GDM1 (cell line): ENCODE data around the gene KIRREL3.

ENCODE experiments used
- DNase-seq: peaks from one replicate; lab custom pipeline; 2025; lab: John Stamatoyannopoulos, UW

KIRREL3 gene

DNA sequence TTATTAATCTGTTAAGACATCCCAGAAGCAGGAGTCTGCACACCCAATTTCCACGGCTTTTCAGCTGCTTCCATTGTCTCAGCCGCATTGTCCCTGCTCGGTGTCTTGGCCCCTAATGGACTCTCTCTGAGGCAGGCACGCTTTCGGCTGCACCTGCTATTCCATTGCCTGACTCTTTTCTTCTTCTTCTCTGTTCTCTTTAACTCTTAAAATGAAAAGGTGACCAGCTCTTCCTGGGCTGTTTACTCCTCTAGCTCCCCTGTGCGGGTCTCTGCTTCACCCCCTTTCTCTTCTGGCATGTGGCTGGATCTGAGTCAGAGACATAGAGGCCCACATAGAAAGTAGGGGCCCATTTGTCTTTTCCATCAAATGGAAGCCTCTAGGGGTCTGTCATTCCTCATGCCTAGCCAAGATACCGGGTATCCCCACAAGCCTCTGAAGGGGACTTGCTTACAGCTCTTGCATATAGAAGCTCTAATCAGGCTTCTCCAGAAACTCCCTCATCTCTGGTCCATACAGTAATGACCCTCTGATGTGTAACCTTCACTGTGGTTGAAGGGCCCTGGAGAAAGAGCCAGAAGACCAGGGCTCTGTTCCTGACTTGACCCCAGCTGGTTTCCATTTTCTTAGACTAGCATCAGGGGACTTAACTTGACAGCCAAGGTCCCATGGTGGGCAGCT, 401.2 kb downstream of the KIRREL3 start:
- DNase-seq = no peak

DNA sequence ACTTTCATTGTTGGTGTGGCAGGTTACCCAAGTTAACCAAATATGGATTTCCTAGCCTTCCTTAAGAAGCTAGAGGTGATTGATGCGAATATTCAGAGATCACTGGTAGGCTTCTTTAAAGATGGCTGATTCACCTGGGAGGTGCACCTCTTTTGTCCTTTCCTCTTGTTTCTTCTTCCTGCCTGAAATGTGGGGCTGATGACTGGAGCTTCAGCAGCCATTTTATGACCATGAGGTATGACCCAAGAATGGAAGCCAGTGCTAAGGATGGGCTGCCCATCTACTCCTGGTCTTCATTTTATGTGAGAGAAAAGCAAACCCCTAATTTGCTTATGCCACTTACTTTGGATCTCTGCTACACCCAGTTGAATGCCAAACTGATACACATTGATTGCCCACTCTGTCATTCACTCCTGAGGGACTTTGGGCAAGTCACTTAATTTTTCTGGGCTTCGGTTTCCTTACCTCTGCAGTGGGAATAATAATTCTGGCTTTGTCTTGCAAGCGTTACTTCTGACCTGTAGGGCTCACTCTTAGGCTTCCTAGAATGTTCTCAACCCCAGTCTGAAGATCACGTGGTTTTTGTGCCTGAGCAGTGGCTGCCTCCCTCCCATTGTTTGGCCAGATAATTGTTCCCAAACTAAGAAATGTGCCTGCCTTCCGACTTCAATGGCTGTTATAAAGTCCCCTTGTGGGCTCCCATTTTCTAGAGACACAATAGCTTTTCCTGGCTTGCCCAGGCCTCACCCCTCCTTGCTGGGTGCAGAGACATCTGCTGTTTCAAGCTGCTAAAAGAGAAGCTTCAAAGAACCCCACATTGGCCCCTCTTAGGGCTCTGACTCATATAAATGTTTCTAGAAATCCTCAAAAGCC, 402.0 kb downstream of the KIRREL3 start:
- no peak for DNase-seq

DNA sequence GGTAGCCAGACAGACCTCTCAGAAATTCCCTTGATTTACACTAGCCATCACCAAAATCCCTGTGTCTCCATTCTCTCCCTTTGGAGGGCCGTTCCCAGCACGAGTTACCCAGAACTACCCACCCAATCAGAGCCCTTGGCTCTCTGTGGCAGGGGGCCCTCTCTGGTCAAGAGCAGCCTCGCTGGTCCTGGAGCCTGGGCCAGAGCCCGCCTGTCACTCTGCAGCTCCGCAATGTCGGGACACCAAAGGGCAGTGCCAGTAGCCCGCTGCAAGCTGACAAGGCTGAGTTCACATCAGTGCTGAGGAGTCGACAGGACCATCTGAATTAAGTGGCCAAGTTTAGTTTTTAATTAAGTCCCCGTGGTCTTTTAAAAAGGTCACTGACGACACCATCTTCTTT, 403.5 kb downstream of the KIRREL3 start:
- DNase-seq = no peak

DNA sequence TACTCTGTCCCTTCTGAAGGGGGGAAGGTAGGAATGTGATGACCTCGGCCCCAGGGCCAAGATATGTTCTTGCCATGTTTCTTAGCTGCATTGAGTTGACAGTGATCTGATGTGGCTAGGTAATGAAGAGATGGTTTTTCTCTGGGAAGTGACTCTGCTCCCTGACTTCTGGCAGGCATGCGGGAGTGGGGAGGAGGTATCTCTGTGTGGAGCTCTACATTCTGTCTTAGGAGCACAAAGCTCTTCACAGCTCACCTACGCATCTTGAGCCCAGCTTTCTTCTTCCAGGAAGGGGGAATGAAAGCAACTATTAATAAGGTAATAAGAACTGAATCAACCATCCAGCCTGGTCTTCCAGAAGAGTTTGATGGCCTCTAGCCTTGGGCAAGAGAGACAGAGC, 404.1 kb downstream of the KIRREL3 start:
- no peak for DNase-seq

DNA sequence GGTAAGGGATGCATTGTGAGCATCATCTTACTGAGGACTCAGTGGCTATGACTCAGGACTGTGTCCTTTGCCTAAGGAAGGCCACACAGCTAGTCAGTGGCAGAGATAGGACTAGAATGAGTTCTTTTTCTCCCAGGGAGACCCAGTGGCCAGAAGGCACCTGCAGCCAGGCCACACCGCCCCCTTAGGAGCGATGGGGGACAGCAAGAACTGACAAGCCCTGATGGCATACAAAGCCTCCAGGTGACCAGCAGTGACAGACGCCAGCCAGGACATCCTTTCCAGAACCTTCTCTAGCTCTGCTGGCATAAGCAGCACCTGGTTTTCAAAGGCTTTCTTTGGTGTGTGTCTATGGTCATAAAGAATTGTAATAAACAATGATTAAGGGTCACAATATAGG, 405.0 kb downstream of the KIRREL3 start:
- DNase-seq = no peak

DNA sequence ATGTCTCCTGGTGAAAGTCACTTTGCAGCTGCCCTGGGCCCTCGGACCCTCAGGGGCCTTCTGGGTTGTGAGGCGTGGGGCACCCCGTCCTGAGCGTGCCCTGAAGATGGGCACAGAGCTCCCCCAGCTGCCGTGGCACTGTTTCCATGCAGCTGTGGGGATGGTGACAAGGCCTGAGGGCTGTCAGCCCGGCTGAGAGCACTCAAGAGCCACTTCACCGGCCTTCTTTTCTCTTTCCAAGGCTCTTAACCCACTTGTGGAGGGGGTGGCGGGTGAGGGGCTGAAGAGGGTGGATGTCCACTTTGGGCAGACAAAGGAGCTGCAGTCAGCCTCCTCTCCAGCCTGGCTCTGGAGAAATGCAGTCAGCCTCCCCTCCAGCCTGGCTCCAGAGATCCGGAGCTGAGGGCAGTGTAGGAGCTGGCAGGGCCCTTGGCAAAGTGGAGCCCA, 405.6 kb downstream of the KIRREL3 start:
- no peak for DNase-seq

DNA sequence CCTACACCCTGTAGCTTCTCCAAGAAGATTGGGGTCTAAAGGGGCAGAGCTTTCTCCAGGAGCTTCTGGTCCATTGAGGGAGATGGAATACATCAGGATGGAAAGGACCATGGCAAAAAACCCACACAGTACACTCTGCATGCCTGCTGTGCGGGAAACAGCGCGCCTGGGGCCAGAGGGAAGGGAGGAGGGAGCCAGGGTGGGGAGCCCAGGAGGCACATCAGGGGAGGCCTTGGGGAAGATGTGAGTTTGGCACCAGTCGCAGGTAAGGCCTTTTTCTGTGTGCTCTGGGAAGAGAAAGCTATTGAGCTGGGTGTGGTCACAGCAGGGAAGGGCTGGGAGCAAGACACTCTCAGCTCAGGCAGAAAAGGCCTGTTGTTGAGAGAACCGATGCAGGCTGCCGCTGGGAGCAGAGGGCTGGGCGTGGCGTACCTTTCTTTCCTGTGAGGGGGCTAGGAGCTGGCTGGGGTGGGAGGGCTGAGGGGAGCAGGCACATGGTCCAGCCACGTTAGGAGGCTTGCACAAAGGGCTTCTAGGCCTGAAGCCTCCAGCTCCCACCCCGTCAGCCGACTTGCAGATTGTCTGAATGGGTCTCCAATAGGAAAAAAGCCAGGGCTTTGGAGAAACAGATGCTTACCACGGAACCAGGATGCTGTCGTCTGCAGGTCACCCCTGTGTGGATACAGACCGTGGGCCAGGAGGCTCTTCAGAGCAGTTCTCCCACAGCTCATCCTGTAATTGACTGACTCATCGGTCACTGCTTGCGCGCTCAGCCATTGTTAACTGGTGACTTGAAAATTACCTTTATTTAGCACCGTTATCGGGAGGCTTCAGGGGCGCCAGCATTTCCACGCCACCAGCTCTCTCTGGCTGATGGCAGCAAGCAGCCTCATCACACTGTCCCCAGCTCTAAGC, 407.8 kb downstream of the KIRREL3 start:
- no peak for DNase-seq

DNA sequence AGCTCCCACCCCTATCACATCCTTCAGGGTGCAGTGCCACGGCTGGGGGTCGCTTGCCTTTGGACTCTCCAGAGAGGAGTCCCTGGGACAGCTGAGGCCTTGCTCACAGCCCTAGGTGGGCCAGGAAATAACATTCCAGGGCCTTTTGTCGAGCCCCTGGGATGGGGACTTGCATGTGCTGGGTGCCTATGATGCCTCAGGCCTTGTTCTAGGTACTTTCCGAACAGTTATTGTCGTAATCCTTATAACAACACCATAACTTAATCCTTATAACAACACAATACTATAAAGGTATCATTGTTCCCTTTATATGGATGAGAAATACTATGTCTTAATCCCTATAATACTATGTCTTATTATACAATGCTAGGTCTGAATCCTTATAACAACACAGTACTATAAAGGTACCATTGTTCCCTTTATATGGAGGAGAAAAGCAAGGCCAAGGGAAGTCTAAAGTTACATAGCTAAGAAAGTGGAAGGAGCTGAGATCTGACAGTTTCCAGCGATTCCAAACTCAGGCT, 408.5 kb downstream of the KIRREL3 start:
- DNase-seq = no peak

DNA sequence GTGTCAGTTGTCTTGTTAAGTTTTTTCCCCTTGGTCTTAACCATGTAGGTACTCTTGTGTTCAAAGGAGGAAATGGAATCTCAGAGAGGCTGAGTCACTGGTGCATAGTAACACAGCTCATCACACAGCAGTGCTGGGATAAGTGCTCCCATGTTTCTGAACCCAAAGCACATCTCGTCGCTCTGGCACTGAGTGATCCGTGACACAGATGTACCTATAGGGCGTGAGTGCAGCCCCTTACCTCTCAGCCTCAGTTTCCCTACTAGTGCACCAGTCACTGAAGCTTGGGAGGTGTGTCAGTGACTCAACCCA, 411.1 kb downstream of the KIRREL3 start:
- DNase-seq = no peak

DNA sequence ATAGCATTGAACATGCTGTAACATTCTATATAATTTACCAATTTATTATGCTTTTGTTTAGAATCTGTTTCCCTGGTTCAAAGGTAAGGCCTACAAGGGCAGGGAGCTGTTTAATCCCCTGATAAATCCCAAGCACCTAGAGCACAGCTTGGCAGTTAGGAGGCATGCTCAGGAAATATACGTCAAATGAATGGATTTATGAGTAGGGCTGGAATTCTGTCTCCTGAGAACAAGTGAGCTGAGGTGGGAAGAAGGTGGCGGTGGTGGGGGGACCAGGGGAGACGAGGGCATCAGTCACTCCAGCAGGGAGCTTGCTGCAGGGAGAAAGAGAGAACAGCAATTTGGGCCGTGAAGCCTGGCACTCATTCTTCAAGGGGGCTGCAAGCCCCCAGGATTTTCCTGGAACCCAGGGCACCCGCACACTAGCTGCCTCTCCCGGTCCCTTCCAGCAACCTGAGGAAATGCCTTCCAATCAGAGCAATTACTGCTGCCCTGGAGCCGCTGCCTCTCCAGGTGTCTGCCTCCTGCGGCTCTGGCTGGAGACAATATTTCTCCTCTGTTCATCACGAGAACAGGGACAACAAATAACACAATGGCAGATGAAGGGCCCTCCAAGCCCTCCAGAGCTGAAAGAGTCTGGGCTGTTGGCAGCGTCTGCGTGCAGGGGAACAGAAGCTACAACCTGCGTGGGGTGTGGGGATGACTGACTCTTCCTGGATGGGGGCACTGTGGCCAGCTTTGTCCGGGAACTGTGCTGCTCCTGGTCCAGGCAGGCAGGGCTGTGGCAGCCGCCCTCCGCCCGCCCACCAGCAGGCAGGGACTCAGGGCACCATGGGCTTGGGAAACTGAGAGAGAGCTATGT, 411.7 kb downstream of the KIRREL3 start:
- DNase-seq = no peak

DNA sequence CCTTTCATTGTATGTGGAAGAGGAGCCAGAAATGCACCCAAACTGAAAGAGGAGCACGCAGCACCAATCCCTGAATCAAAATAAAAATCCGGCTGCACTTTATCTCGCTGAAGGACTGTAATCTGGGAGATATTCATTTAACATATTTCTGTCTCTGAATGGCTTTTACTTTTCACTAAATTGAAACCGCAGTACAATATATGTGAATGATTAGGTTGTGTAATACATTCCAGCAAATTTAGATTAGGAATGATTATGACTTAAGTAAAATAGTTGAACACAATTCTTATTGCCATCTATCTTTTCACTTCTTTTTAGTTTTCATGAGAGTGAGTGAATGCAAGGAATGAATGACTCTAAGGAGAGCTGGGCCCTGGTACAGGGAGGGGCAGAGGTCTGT, 413.0 kb downstream of the KIRREL3 start:
- no peak for DNase-seq

DNA sequence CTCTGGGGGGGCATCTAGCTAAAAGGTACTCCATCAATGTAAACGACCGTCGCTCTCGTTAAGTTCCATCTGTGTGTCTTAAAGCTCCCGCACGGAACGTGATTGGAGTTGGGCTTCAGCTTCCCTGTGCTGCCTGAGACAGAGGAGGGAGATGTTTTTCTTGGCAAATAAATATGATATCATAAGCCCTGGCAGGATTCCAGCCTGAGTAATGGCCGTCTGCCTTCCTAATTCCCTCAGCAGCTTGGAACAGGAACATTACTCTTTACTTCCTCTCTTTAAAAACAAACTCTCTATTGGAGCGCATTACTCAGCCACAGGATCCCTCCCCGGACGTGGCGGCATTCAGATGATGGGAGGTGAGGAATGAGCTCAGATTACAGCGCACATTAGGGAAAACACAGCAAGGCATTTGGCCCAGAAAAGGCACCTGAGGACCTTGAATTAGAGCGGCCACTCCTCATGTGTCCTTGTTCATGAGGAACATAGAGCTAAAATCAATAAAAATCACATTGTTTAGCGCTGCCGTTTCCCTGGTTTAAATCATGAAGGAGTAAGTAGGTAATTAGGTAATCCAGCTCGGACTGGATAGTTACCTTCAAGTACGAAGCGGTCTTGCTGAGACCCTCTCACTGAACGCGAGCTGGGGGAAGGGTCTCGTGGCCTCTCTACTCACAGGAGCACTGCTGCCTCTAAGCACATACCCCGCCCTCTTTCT, 414.6 kb downstream of the KIRREL3 start:
- no peak for DNase-seq

DNA sequence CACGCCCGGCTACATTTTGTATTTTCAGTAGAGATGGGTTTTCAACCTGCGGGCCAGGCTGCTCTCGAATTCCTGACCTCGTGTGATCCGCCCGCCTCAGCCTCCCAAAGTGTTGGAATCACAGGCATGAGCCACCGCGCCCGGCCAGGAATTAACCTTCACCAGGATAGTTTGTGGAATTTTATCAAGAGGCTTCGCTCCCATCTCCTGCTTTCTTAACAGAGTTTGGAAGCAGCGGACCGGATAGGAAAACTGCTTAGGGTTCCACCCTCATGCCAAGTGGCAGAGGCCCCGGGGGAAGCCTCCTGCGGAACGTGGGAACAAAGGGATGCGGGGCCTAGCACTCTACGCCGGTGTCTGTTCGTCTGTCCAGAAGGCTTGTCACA, 415.2 kb downstream of the KIRREL3 start:
- DNase-seq = no peak

DNA sequence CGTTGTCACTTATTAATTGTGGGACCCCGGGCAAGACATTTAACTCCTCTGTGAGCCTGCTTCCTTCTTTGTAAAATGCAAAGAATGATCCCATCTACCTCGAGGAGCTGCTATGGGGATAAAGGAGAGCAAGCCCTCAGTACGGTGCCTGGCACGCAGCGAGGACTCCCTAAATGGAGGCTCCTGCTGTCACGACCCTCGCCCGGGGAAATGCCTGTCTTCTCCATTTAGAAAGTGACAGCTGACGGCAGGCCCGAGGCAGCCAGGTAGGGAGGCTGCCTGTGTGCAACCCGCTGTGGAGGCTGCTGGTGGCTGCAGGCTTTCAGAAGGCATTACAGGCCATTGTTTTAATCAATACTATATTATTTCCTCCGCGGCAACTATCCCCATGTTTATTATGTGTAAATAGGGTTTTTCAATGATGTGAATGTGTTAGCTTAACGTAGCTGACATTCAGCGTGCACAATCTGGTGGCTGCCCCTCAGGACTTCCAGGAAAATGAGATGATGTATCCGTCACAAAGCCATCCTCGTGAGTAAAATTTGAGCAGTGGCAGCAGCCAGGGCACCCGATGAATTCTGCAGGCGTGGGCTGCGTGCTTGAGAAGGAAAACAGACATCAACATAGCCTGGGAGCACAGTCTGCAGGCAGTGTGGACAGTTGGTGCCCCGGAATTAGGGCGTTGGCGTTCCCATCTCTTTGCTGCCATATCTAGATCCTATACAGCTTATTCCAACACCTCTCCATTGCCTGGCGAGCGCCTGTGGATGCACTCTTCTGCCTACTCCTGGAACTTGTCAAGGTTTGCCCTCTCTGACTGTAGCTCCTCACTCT, 416.8 kb downstream of the KIRREL3 start:
- no peak for DNase-seq

DNA sequence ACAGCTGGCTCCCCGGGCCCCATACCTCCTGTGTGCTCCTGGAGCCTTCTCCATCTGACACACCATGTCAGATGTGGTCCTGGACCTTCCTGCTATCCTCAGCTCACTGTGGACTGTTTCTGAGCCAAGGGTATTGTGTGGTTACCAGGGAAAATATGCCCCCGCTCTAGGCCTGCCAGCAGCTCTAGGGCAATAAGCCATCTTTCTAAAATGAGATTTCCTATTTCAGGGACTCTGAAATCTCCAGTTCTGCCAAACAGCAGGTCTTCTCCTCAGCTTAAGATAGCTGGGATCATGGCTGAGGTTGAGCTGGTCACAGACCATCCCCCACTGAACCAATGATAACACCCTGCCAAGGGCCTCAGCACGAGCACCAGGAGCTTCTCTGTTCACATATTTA, 417.5 kb downstream of the KIRREL3 start:
- DNase-seq = no peak

DNA sequence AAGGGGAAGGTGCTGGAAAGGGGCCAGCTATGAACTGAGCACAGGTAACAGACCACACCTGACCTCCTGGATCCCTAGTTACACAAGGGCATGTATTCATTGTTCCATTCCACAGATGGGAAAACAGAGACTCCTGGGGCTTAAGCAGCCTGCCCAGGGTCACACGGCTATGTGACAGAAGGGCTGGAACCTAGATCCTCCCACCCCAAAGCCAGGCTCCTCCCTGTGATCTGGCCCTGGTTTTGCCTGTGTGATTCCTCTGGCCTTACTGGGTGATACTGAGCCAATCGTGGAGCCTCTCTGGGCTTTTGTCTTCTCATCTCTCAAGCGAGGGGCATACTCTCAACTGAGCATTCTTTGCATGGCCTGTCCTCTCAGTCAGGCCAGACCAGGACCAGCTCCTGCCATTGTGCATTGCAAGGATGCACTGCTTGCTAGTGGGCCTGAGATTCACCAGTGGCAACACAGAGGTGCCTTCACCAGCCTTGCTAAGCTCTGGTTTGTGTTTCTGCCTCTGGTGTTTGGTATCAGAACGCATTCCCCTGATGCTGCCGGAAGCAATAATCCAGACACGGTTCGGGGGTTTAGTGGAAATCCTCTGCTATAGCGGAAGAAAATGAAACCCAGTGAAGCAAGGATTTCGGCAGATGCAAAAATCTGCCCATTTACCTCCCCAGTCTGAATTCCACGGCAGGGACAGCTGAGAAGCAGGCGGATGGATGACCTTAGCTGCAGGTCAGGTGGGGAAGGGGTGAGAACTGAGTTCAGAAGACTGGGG, 418.5 kb downstream of the KIRREL3 start:
- no peak for DNase-seq

DNA sequence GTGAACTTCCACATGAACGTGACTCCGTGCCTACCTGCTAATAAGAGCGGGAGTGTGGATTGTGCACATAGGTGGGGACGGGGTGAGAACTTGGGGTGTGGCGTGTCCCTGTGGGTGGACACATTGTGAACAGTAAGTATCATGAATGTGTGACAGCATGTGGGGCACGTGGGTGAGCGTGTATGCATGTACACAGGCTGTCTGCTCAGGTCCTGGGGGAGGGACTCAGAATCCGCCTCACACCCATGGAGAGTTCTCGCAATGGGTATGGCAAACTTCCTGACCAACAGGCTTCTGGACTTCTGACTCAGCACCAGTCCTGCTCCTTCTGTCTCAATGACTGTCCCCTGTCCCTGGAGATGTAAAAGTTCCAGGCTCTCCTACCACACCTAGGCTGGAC, 422.1 kb downstream of the KIRREL3 start:
- no peak for DNase-seq

DNA sequence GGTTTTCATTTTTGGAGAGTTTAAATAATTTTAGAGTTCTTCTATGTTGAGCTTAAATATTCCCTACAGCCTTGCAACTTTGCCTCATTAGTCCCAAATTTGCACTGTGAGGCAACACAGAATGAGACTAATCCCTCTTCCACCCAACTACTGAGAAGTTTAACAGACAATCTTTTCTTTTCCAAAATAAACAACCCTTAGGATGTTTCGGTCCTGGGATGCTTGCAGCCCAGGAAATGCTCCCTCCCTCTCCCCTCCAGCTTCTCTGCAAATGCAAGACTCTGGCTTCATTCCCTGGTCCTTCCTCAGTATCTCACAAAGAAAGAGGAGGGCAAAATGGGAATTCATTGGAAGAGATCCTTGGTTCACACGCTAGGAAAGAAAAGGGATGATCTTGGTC, 422.5 kb downstream of the KIRREL3 start:
- no peak for DNase-seq

DNA sequence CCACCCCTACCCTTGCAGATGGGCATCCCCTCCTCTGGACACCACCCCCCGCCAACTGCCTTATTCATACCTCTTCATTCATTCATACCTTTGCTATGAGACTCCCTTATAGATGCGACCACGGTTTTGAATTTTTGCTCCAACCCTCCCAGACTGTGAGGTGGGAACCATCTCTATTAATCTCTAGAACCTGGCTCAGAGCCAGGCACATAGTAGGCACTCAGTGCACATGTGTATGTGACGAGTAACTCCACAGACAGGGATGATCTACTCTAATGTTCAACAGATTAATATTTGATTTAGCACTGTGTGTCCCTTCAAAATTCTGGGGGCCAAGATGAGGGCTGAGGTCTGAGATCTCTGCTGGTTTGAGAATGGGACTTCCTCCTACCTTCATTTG, 424.7 kb downstream of the KIRREL3 start:
- no peak for DNase-seq
